SK-N-SH (cell line): ENCODE data around the gene NECTIN1.

Experiments
- FOXJ3 ChIP-seq: sonication (generic); formaldehyde crosslinking; IDR thresholded peaks from 2 replicates; pipeline ENCODE4 v1.5.1; 2020; ENCODE audit warnings: mild to moderate bottlenecking, missing genetic modification reagents
- RFX5 ChIP-seq: IDR thresholded peaks from 2 replicates; pipeline ENCODE4 v1.6.1; 2012; ENCODE audit warnings: mild to moderate bottlenecking, improper control_type of control experiment, low read length
- SMC3 ChIP-seq: IDR thresholded peaks from 2 replicates; pipeline ENCODE4 v1.6.1; 2012; ENCODE audit warnings: low read depth, low read length, improper control_type of control experiment
- TF ChIP-seq, protein P1 (sequence below): IDR thresholded peaks from 2 replicates; pipeline ENCODE4 v1.6.1; 2012; ENCODE audit warnings: mild to moderate bottlenecking, low read depth, low read length, moderate library complexity

DNA sequence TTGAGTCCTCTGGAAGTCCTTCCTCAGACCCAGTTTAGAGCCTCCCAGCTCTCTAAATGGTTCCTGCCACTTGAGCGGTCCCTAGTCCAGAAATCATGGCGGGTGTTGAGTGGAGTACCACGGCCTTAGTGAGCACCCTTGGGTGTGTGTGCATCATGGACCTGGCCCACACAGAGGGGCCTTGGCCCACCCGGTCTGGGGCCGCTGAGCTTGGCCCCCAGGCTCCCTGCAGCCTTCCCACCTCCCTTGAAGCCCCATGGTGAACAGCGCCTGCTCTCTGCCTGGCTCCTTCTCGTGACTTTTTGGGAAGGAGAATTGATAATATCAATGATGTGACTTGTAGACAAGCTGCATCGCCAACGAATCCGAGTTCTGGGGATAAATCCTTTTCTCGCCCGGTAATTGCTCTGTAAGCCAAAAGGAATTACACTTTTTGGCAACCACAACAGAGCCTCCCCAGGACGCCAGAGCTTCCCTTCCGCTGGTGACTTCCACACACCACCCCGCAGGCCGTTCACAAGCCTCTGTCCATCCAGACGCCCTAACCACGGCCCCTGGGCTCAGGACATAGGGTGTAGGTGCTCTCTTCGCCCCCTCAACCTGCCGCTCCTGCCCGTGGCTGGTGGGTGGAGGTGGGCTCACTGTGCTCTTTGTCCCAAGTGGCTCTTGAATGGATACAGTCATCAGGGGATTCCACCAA, 93.8 kb downstream of the NECTIN1 start:
- TF ChIP-seq, protein P1, sequence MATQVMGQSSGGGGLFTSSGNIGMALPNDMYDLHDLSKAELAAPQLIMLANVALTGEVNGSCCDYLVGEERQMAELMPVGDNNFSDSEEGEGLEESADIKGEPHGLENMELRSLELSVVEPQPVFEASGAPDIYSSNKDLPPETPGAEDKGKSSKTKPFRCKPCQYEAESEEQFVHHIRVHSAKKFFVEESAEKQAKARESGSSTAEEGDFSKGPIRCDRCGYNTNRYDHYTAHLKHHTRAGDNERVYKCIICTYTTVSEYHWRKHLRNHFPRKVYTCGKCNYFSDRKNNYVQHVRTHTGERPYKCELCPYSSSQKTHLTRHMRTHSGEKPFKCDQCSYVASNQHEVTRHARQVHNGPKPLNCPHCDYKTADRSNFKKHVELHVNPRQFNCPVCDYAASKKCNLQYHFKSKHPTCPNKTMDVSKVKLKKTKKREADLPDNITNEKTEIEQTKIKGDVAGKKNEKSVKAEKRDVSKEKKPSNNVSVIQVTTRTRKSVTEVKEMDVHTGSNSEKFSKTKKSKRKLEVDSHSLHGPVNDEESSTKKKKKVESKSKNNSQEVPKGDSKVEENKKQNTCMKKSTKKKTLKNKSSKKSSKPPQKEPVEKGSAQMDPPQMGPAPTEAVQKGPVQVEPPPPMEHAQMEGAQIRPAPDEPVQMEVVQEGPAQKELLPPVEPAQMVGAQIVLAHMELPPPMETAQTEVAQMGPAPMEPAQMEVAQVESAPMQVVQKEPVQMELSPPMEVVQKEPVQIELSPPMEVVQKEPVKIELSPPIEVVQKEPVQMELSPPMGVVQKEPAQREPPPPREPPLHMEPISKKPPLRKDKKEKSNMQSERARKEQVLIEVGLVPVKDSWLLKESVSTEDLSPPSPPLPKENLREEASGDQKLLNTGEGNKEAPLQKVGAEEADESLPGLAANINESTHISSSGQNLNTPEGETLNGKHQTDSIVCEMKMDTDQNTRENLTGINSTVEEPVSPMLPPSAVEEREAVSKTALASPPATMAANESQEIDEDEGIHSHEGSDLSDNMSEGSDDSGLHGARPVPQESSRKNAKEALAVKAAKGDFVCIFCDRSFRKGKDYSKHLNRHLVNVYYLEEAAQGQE = no peak
- TF ChIP-seq SMC3 = no peak
- TF ChIP-seq RFX5 = no peak
- TF ChIP-seq FOXJ3 (CRISPR knock-in tag) = no peak
